ENCODE data around the gene CTSZ.
A peak's percentile ranks its signal among the peaks of the same experiment; 100 is the strongest.
"Not testable (repeated sequence)": the region's sequence is repeated elsewhere in the genome, so short reads cannot be mapped to it uniquely, and the experiment has no call there.

CTSZ gene

DNA sequence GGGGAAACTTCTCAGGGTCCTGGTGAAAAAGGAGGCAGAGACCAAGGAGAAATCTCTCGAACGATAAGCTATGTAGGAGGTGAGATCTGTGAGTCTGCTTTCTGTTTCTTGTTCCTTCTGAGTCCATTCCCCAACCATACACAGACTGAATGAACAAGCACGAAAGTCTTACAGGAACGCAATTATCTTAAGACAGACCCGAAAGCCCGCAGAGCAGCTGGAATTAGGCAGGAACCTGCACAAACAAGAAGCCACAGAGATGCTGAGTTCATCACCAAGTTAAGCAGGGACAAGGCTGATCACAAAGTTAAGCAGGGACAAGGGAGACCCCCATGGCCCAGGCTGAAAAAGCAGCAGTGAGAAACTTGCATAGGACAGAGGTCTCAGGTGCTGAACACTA is 47.4 kb downstream of the CTSZ start:
- no peak for DNase-seq (ENCODE audit: low read depth)
- no peak overlapping the region for H3K4me3 ChIP-seq (ENCODE audit: low read depth, low read length)
- TF ChIP-seq, protein P1, sequence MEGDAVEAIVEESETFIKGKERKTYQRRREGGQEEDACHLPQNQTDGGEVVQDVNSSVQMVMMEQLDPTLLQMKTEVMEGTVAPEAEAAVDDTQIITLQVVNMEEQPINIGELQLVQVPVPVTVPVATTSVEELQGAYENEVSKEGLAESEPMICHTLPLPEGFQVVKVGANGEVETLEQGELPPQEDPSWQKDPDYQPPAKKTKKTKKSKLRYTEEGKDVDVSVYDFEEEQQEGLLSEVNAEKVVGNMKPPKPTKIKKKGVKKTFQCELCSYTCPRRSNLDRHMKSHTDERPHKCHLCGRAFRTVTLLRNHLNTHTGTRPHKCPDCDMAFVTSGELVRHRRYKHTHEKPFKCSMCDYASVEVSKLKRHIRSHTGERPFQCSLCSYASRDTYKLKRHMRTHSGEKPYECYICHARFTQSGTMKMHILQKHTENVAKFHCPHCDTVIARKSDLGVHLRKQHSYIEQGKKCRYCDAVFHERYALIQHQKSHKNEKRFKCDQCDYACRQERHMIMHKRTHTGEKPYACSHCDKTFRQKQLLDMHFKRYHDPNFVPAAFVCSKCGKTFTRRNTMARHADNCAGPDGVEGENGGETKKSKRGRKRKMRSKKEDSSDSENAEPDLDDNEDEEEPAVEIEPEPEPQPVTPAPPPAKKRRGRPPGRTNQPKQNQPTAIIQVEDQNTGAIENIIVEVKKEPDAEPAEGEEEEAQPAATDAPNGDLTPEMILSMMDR (conservative IDR thresholded peaks at IDR 0.05; ENCODE audit: low read depth, low read length), result no peak

DNA sequence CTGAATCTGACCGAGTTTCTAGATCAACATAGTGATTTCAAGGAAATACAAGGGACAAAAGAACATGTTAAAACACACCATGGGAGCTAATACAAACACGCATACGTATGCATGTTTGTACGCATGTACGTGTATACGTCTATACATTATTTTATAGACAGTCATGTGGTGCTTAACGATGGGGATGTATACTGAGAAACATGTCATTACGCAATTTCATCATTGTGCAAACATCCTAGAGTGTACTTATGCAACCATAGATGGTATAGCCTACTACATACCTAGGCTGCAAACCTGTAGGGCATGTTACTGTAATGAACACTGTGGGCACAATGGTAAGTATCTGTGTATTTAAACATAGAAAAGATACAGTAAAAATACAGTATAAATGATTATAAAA is 51.0 kb downstream of the CTSZ start:
- TF ChIP-seq, protein P1 (conservative IDR thresholded peaks at IDR 0.05; ENCODE audit: low read depth, low read length), result no peak
- no peak overlapping the region for H3K4me3 ChIP-seq (ENCODE audit: low read depth, low read length)
- no peak for DNase-seq (ENCODE audit: low read depth)

DNA sequence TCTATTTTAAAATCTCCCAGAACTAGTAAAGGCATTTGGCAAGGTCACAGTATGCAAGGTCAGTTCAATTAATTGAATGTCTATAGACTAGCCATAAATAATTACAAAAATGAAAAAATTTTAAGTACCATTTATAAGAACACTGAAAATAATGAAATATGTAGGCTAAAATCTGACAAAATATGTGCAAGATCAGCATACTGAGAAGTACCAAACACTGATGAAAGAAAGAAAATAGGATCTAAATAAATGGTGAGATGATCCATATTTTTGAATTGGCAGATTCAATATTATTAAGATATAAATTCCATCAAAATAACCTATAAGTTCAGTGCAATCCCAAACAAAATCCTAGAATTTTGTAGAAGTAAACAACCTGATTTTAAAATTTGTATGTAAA is 54.0 kb downstream of the CTSZ start:
- TF ChIP-seq, protein P1 (conservative IDR thresholded peaks at IDR 0.05; ENCODE audit: low read depth, low read length), result no peak
- DNase-seq (ENCODE audit: low read depth), result no peak
- no peak overlapping the region for H3K4me3 ChIP-seq (ENCODE audit: low read depth, low read length)

DNA sequence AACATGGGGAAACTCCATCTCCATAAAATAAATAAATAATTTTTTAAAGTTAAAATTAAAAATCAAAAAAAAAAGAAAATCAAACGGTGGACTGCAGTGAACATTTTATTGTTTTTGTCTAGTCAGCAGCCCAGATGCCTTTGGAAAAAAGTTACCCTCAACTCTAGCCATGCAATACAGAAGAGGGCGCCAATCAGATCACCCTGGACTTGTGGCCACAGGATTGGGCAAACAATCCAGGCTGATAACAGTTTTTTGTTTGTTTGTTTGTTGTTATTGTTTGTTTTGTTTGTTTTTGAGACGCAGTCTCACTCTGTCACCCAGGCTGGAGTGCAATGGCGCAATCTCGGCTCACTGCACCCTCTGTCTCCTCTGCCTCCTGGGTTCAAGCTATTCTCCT is 56.5 kb downstream of the CTSZ start:
- no peak overlapping the region for H3K4me3 ChIP-seq (ENCODE audit: low read depth, low read length)
- TF ChIP-seq, protein P1 (conservative IDR thresholded peaks at IDR 0.05; ENCODE audit: low read depth, low read length), result peak; percentile 7
- no peak for DNase-seq (ENCODE audit: low read depth)

DNA sequence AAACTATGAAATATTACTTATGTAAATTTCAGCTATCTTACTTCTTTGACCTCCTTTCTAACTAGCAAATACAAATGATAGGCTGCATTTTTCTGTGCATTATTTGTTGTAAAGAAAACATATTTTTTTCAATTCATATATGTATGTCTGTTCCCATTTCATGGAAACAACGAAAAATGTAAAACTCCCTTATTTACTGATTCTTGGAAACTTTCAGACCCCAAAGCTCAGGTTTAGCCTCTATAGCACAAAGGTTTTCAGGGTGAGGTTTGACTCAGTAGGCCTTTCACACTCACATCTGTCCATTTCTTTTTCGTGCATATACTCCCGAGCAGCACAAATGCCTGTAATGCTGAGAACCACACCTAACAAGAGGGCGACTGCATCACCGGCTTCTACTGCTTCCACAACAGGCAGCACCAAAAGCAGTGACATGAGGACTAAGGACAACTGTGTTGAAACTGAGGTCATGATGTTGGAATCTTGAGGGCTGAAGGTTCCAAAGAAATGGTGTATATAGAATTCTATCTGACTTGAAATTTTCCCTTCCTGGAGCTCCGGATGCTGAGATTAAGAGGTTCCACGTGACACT is 59.2 kb downstream of the CTSZ start:
- not testable (repeated sequence) for DNase-seq (ENCODE audit: low read depth); H3K4me3 ChIP-seq (ENCODE audit: low read depth, low read length)

DNA sequence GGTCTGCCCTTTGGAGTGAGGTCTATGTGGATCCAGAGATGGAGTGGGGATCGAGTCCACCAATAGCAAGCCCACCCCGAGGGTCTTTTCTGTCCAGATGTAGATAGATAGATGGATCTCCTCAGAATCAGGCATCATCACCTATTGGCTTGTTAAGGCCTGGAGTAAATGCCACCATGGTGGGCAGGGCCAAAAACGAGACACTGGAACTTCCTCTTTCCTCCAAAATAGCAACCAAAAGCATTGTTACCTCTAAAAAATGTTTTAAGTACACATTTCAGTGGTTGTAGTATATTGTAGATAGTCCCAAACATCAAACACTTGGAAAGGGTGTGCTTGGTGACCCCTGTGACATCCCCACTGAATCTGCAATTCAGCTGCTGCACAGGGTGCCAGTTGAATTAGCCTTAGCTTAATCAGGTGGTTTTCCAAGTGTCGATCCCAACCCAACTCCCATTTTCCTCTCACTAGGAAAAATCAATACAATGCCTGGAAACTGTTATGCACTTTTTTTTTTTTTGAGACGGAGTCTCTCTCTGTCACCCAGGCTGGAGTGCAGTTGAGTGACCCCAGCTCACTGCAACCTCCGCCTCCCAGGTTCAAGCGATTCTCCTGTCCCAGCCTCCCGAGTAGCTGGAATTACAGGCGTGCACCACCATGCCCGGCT is 61.0 kb downstream of the CTSZ start:
- TF ChIP-seq, protein P1 (conservative IDR thresholded peaks at IDR 0.05; ENCODE audit: low read depth, low read length), result no peak
- no peak for DNase-seq (ENCODE audit: low read depth)
- no peak overlapping the region for H3K4me3 ChIP-seq (ENCODE audit: low read depth, low read length)
